ENCODE data around the gene DDX42.
"Not testable (repeated sequence)": the region's sequence is repeated elsewhere in the genome, so short reads cannot be mapped to it uniquely, and the experiment has no call there.

The DDX42 gene

GRCh38 chr17:63780507-63780906 lies 6.5 kb downstream of the DDX42 start:
- no peak for DNase-seq

GRCh38 chr17:63780928-63781327 lies 7.0 kb downstream of the DDX42 start:
- no peak for DNase-seq

GRCh38 chr17:63783522-63783921 lies 9.6 kb downstream of the DDX42 start:
- DNase-seq = no peak

GRCh38 chr17:63785556-63785955 lies 11.6 kb downstream of the DDX42 start:
- DNase-seq = no peak

GRCh38 chr17:63786117-63786516 lies 12.1 kb downstream of the DDX42 start:
- DNase-seq = no peak

- DNase-seq = no peak
Observed at GRCh38 chr17:63786971-63787711, 13.2 kb downstream of the DDX42 start.

GRCh38 chr17:63790057-63790456 lies 16.1 kb downstream of the DDX42 start:
- DNase-seq = no peak

- no peak for DNase-seq
Observed at GRCh38 chr17:63792055-63792729, 18.2 kb downstream of the DDX42 start.

- DNase-seq = not testable (repeated sequence)
Observed at GRCh38 chr17:63796375-63796774, 22.4 kb downstream of the DDX42 start.

GRCh38 chr17:63798572-63799106 lies 24.7 kb downstream of the DDX42 start:
- no peak for DNase-seq

- DNase-seq = no peak
Observed at GRCh38 chr17:63800783-63801182, 26.8 kb downstream of the DDX42 start.

GRCh38 chr17:63804328-63804727 lies 30.4 kb downstream of the DDX42 start:
- no peak for DNase-seq

- DNase-seq = no peak
Observed at GRCh38 chr17:63805591-63805990, 31.6 kb downstream of the DDX42 start.

GRCh38 chr17:63809970-63810369 lies 36.0 kb downstream of the DDX42 start:
- DNase-seq = no peak

GRCh38 chr17:63816123-63816522 lies 42.2 kb downstream of the DDX42 start:
- DNase-seq = no peak

- DNase-seq = no peak
Observed at GRCh38 chr17:63816669-63817068, 42.7 kb downstream of the DDX42 start.

GRCh38 chr17:63817736-63818385 lies 43.9 kb downstream of the DDX42 start:
- no peak for DNase-seq

GRCh38 chr17:63819131-63819530 lies 45.2 kb downstream of the DDX42 start:
- DNase-seq = no peak

GRCh38 chr17:63819585-63820537 lies 45.9 kb downstream of the DDX42 start:
- no peak for DNase-seq

GRCh38 chr17:63820963-63821561 lies 47.1 kb downstream of the DDX42 start:
- no peak for DNase-seq

- DNase-seq = no peak
Observed at GRCh38 chr17:63821804-63822203, 47.8 kb downstream of the DDX42 start.

- no peak for DNase-seq
Observed at GRCh38 chr17:63822537-63822936, 48.6 kb downstream of the DDX42 start.
